Stimulated activated naive CD4-positive, alpha-beta T cell treated with Interleukin-2 at 50 U/mL for 16 hours (primary cell): ENCODE results near the gene SH3PXD2A.
A peak's percentile ranks its signal among the peaks of the same experiment; 100 is the strongest.

Source experiments
- DNase-seq: peaks from one replicate; lab custom pipeline; 2025; lab: John Stamatoyannopoulos, UW

SH3PXD2A gene

DNA sequence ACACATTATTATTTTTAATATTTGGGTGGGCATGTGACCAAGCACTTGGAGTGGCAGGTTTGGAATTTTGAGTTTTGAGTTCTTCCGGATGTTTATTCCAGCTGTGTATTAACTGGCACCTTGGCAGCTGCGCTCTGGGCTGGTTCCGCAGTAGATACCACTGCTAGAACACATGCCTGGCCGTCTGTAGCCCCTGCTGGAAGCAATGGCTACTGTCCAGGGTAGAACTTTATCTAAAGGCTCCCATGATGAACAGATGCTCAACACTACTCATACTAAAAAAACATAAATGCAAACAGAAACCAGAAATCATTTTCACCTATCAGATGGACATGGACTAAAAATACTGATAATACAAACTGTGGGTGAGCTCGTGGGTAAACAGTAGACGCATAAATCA is 19.4 kb upstream of the SH3PXD2A start:
- no peak for DNase-seq

DNA sequence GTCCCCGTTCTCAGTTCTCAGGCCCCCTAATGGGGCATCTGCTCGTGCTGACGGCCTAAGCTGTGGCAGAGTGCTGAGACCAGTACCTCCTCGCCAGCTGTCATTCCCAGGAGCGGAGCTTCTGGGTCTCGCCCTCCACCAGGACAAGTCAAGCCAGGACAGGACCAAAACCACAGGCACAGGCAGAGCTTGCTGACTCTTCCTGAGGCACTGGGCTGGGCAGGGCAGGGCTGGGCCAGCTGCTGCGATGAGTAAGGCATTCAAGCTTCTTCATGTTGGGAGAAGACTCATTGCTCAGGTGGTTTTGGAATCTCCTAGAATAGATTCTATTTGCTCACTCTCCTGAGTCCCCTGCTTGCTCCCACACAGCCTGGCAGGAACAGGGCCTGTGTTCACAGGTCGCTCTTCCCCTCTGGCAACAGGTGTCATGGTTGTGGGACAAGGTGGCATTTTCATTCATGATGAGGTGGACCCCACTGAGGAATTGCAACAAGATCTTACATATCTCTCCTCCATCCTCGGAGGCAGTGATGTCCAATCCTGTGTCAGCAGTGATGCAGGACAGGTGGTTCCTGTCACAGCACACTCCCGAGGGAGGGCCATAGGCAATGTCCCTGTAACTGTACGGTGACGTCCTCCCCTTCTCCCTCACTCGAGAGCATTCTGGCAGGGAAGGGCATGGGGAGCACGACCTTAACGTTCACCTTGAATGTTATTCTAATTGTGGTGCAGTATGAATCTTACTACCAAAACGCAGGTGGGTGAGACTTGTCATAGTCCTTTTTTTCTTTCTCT is 17.0 kb upstream of the SH3PXD2A start:
- DNase-seq: no peak

DNA sequence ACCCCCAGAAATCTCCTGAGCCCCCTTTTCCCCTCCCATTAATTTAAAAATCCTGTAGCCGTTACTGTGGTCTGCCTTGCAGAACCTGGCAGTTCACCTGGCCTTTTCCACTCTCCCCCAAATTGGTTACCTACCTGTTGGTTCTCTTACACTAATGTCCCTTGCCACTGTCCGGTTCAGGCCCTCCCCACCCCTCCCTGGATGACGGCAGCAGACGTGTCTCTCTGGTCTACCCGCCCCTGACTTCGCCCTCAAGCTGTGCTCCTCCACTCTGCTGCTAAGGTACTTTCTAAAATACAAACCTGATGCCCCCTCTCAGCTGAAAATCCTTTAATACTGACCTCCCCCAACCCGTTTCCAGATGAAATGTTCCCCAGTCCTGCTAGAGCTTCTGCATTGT is 15.6 kb upstream of the SH3PXD2A start:
- DNase-seq: no peak

DNA sequence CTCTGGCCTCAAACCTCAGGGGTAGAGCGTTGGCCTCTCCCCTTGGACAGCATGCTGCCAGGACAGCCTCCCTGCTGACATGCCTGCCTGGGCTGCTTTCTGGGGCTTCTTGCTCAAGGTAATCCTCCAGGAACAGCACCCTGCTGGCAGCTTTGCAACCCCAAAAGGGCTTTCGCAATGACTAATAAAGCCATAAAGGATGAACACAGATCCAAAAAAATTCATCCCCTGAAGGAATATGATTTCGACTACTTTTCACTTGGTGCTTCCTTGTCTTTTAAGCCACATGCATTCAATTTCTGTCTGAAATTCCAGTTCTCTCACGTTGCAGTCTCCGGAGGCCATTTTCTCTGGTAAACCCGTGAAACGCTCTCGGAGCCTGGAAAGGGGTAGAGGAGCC is 15.1 kb upstream of the SH3PXD2A start:
- DNase-seq: no peak

- DNase-seq: no peak
Observed at GRCh38 chr10:103869336-103869735, 14.0 kb upstream of the SH3PXD2A start.

GRCh38 chr10:103868200-103868599 is 12.8 kb upstream of the SH3PXD2A start:
- no peak for DNase-seq

DNA sequence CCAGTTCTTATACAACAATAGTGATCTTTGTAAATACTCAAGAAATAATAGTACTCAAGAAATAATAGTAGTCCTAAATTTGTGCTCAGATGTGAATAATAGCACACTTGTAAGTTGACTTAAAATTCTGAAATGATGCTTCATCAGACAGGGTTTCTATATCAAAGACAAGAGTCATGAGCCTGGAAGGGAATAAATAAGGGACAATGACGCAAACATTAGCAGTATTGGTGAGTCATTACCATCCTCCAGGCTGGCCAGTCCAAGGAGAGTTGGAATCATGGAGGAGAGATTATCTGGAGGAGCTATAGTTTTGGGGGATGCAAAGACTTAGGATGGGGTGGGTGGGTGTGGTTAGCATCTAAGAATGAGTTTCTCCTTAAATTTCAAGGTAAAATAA is 6.1 kb upstream of the SH3PXD2A start:
- DNase-seq: no peak

- peak; percentile 39 for DNase-seq
Observed at GRCh38 chr10:103859161-103860086, 4.0 kb upstream of the SH3PXD2A start.

GRCh38 chr10:103858360-103858759 is 3.0 kb upstream of the SH3PXD2A start:
- no peak for DNase-seq

DNA sequence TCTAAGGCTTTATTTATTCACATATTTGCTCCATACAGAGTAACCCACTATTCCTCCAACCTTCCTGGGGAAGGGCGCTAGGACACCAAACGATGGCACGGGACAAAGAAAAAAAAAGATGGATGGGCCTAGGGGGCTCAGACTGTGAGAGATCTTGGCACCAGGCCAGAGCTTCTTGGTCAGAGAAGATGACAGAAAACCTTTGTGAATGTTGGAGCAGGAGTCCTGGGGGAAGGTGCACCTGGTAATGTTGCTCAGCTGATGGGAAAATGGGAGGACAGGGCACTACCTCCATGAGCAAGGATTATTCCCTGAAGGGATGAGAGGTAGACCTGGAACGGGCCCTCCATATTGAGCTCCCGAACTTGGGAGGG is 1.4 kb upstream of the SH3PXD2A start:
- DNase-seq: no peak

- no peak for DNase-seq
Observed at GRCh38 chr10:103855852-103856796, 748 bp upstream of the SH3PXD2A start.

DNA sequence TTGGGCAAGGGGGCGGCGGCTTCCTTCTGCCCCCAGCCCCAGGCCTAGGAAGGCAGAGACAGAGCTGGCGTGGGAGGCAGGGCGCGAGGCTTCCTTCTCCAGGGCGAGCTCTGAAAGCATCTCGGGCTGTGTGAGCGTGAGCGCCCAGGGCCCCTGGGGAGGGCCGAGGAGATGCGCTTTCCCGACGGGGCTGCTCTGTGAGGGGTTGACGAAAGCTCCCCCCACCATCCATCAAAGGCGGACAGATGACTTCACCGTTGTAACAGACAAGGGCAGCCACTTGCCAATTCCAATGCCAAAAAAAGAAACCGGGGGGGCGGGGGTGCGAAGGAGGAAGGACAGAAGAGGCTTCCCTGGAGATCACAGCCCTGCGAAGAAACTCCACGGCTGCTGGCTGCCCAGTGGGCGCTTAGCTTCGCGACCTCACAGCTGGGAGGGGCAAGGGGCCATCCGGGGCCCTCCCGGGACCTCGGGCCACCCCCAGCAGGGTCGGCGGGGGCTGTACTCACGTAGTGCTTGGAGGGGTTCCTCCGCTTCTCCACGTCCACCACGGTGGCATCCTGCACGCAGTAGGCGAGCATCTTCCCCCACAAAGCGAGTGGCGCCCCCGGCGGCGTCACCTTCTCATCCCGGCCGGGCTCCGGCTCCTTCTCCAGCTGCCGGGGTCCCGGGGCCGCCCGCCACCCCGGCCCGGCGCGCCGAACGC is 537 bp downstream of the SH3PXD2A start:
- DNase-seq: no peak

- DNase-seq: no peak
Observed at GRCh38 chr10:103854265-103854685, 1.1 kb downstream of the SH3PXD2A start.

DNA sequence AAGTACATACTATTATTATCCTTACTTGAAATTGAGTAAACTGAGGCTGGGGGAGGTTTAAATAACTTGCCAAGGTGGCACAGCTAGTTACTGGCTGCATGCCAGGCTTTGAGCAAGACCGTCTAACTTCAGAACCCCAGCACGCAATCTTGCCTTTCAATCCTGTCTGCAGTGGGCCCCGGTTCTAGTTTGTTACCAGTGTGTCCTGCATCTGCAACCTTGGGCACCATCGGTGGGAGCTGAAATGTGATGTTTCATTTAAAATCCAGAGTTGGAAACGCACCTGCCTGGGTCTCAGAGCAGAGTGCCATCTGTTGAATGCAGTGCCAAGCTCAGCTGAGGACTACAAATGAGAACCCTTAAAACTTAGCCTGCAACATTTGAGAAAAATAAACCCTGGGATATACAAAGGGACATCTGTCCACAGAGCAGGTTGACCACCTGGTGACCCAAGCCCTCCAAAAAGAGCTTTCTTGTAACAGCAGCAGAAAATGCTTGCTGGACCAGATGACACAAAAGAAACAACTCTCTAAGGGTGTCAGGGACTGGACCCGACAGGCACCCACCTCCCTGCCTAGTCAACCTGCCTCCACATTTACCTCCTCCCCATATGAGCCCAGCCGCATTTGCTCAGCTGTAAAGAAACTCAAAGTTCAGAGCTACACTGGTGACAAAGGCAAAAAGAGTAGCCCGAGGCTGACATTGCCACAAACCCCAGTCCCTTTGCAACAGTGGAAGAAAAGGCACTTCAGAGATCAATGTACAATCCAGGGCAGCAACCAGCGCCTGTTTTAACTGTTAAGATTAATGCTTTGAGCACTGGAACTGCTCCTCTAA is 1.7 kb downstream of the SH3PXD2A start:
- DNase-seq: no peak

GRCh38 chr10:103852856-103853255 is 2.5 kb downstream of the SH3PXD2A start:
- DNase-seq: no peak

DNA sequence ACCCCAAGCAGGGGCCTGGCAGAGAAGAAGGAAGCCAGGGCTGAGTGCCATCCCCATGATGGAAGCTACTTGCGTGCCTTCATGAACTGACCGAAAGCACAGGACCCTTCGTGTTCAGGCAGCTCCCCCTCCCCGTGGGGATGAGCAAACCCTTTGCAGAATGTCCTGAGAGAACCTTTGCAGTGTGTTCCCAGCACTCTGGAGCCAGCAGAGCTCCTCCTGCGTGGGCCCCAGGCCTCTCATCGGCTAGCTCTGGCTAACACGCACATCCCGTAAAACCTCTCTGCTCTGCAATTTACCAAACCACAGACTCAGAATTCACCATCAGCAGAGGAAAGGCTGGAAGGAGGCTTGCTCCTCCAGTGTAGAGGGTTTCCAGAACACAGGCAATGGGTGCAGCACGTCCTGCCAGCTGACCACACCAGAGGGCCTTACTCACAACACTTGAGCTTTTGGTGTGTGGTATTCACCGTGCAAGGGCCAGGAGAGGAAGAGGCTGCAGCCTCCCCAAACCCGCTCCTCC is 3.1 kb downstream of the SH3PXD2A start:
- no peak for DNase-seq

DNA sequence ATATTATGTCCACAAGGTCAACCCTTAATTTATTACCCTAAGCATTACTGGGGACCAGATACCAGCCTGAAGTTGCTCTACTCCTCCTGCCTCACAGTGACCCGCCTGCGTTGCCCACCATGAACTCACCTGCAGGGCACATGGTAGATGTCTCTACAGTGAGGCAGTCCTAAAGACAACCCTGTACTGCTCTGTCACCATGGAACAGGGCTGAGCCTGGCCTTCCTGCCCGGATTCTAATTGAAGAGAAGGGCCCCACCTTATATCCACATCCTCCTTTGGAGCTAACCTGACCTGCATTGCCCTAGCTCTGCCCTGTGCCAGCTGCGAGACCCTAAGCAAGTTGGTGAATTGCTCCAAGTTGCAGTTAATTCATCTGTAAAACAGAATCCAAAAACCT is 4.1 kb downstream of the SH3PXD2A start:
- no peak for DNase-seq

DNA sequence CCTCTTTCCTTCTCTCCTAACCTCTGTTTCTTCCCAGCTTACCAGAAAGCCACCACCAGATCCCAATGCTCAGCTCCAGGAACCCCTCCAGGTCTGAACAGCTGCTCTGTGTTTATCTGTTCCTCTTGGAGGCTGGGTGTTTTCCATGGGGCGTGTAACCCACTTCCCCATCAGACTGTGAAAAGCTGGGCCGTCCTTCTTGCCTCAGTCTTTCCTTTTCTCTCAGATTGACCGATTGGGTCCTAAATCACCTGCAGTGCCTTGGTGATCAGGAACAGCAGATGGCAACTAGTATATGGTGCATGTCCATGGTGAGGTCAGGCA is 4.8 kb downstream of the SH3PXD2A start:
- no peak for DNase-seq

GRCh38 chr10:103849880-103850571 is 5.3 kb downstream of the SH3PXD2A start:
- no peak for DNase-seq
